Measurements from ENCODE around the gene IFIT2.

IFIT2 gene

GRCh38 chr10:89337484-89337883, 35.6 kb downstream of the IFIT2 start:
- no peaks in the 10 kb centered on the region for H3K9me3 ChIP-seq (replicated peaks; ENCODE audit: insufficient read depth, low read length)
- no peaks in the 10 kb centered on the region for H3K79me2 ChIP-seq (ENCODE audit: low read length)
- H3K4me3 ChIP-seq (ENCODE audit: low read length), result no peak overlapping the region
- TF ChIP-seq EZH2 (optimal IDR thresholded peaks at IDR 0.05; ENCODE audit: low read depth, low read length) (no peak), EZH2phosphoT487 (IDR thresholded peaks at IDR 0.05; ENCODE audit: low read length) (no peak), CTCF (IDR thresholded peaks at IDR 0.05; ENCODE audit: low read length) (no peak)
- H3K4me1 ChIP-seq (ENCODE audit: low read length), result peaks cover 23% of the 10 kb centered on the region
- no peak overlapping the region for H3K9ac ChIP-seq (ENCODE audit: low read length)
- no peak overlapping the region for H2AFZ ChIP-seq (ENCODE audit: low read length)
- no peaks in the 10 kb centered on the region for H4K20me1 ChIP-seq (ENCODE audit: insufficient read depth, low read length)
- no peaks in the 10 kb centered on the region for H3K27me3 ChIP-seq (replicated peaks; ENCODE audit: insufficient read depth, low read length)
- no peaks in the 10 kb centered on the region for H3K9me2 ChIP-seq (replicated peaks; ENCODE audit: insufficient read depth, low read length)
- no peak for DNase-seq
- no peaks in the 10 kb centered on the region for H3K36me3 ChIP-seq (replicated peaks; ENCODE audit: insufficient read depth, low read length)
- H3K27ac ChIP-seq (ENCODE audit: low read length), result no peak overlapping the region
- no peak overlapping the region for H3K4me2 ChIP-seq (ENCODE audit: low read depth, low read length)
- peaks cover 18% of the 10 kb centered on the region for H3F3A ChIP-seq (ENCODE audit: insufficient read depth, low read length)

GRCh38 chr10:89338713-89339112, 36.9 kb downstream of the IFIT2 start:
- Histone ChIP-seq H3K79me2 (ENCODE audit: low read length) (no peaks in the 10 kb centered on the region), H4K20me1 (ENCODE audit: insufficient read depth, low read length) (no peaks in the 10 kb centered on the region), H2AFZ (ENCODE audit: low read length) (no peak overlapping the region)

GRCh38 chr10:89339875-89340274, 38.0 kb downstream of the IFIT2 start:
- no peak overlapping the region for H3K4me3 ChIP-seq (ENCODE audit: low read length)
- no peak overlapping the region for H3K9ac ChIP-seq (ENCODE audit: low read length)
- TF ChIP-seq EZH2phosphoT487 (IDR thresholded peaks at IDR 0.05; ENCODE audit: low read length) (no peak), EZH2 (optimal IDR thresholded peaks at IDR 0.05; ENCODE audit: low read depth, low read length) (no peak), CTCF (IDR thresholded peaks at IDR 0.05; ENCODE audit: low read length) (no peak)
- no peaks in the 10 kb centered on the region for H3K27me3 ChIP-seq (replicated peaks; ENCODE audit: insufficient read depth, low read length)
- H3F3A ChIP-seq (ENCODE audit: insufficient read depth, low read length), result no peaks in the 10 kb centered on the region
- H3K36me3 ChIP-seq (replicated peaks; ENCODE audit: insufficient read depth, low read length), result no peaks in the 10 kb centered on the region
- H3K9me2 ChIP-seq (replicated peaks; ENCODE audit: insufficient read depth, low read length), result no peaks in the 10 kb centered on the region
- no peaks in the 10 kb centered on the region for H4K20me1 ChIP-seq (ENCODE audit: insufficient read depth, low read length)
- no peaks in the 10 kb centered on the region for H3K9me3 ChIP-seq (replicated peaks; ENCODE audit: insufficient read depth, low read length)
- no peak overlapping the region for H3K4me2 ChIP-seq (ENCODE audit: low read depth, low read length)
- H3K79me2 ChIP-seq (ENCODE audit: low read length), result no peaks in the 10 kb centered on the region
- H3K27ac ChIP-seq (ENCODE audit: low read length), result no peak overlapping the region
- H2AFZ ChIP-seq (ENCODE audit: low read length), result no peak overlapping the region
- H3K4me1 ChIP-seq (ENCODE audit: low read length), result peaks cover 6% of the 10 kb centered on the region
- DNase-seq, result no peak

More at GRCh38 chr10:89338713-89339112, 36.9 kb downstream of the IFIT2 start:
- peaks cover 6% of the 10 kb centered on the region for H3F3A ChIP-seq (ENCODE audit: insufficient read depth, low read length)
- TF ChIP-seq EZH2phosphoT487 (IDR thresholded peaks at IDR 0.05; ENCODE audit: low read length), result no peak
- TF ChIP-seq CTCF (IDR thresholded peaks at IDR 0.05; ENCODE audit: low read length), result no peak
- no peak for TF ChIP-seq EZH2 (optimal IDR thresholded peaks at IDR 0.05; ENCODE audit: low read depth, low read length)
- no peaks in the 10 kb centered on the region for H3K36me3 ChIP-seq (replicated peaks; ENCODE audit: insufficient read depth, low read length)
- H3K9me3 ChIP-seq (replicated peaks; ENCODE audit: insufficient read depth, low read length), result no peaks in the 10 kb centered on the region
- no peak overlapping the region for H3K4me2 ChIP-seq (ENCODE audit: low read depth, low read length)
- DNase-seq, result no peak
- peaks cover 11% of the 10 kb centered on the region for H3K4me1 ChIP-seq (ENCODE audit: low read length)
- no peaks in the 10 kb centered on the region for H3K27me3 ChIP-seq (replicated peaks; ENCODE audit: insufficient read depth, low read length)
- H3K4me3 ChIP-seq (ENCODE audit: low read length), result no peak overlapping the region
- H3K9me2 ChIP-seq (replicated peaks; ENCODE audit: insufficient read depth, low read length), result no peaks in the 10 kb centered on the region
- H3K9ac ChIP-seq (ENCODE audit: low read length), result no peak overlapping the region
- H3K27ac ChIP-seq (ENCODE audit: low read length), result no peak overlapping the region
